AG09319 (cell line): ENCODE data around the gene CCR7.
"Not testable (repeated sequence)": the region's sequence is repeated elsewhere in the genome, so short reads cannot be mapped to it uniquely, and the experiment has no call there.

Experiments
- DNase-seq: peaks from one replicate; pipeline ENCODE4 v3.0.0-alpha.2; 2010; ENCODE audit warnings: low read depth; ENCODE audit errors: extremely low read depth
- TF ChIP-seq, protein P1 (sequence below): IDR thresholded peaks from 2 replicates; pipeline ENCODE4 v1.5.1; 2011; ENCODE audit warnings: low read depth, mild to moderate bottlenecking, inconsistent platforms, low read length, moderate library complexity

Gene CCR7

DNA sequence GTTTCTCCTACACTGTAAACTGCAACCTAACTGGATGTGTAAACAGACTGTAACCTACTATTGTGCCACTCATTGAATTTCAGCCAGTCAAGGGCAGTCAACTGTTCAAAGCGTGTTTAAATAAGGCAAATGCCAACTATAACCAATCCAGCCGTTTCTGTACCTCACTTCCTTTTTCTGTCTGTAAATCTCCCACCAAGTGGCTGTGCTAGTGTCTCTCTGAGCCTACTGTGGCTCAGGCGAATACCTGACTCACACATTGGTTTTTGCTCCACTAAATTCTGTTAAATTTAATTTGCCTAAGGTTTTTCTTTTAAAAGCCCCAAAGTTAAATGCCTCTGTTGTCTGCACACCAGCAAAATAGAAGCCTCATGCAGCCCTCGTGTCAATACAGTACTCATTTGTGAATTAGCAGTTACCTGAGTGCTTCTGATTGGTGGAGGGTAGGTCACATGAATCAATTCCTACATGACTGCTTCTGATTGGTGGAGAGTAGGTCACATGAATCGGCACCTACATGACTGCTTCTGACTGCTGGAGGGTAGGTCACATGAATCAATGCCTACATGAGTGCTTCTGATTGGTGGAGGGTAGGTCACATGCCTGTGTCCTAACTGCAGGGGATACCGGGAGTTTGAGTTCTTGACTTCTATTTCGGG lies 31.1 kb upstream of the CCR7 start:
- no peak for DNase-seq

DNA sequence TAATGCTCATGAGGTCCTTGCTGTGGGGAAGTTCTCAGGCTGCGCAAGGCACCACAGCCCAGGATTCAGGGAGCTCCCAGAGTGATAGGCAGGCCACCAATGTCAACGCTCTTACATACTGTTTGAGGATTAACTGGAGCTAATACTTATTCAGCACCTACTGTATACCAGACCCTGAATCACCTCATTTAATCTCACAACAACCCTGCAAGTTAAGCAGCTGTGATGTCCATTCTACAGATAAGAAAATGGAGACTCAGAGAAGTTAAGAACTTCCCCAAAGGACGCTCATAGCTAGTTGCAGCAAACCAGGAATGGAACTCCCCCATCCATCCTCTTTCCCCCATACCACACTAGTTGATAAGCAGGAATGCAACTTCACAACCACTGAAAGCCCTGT lies 25.5 kb upstream of the CCR7 start:
- TF ChIP-seq, protein P1, sequence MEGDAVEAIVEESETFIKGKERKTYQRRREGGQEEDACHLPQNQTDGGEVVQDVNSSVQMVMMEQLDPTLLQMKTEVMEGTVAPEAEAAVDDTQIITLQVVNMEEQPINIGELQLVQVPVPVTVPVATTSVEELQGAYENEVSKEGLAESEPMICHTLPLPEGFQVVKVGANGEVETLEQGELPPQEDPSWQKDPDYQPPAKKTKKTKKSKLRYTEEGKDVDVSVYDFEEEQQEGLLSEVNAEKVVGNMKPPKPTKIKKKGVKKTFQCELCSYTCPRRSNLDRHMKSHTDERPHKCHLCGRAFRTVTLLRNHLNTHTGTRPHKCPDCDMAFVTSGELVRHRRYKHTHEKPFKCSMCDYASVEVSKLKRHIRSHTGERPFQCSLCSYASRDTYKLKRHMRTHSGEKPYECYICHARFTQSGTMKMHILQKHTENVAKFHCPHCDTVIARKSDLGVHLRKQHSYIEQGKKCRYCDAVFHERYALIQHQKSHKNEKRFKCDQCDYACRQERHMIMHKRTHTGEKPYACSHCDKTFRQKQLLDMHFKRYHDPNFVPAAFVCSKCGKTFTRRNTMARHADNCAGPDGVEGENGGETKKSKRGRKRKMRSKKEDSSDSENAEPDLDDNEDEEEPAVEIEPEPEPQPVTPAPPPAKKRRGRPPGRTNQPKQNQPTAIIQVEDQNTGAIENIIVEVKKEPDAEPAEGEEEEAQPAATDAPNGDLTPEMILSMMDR, result no peak
- DNase-seq, result no peak

More for the DNA sequence above, 31.1 kb upstream of the CCR7 start:
- TF ChIP-seq, protein P1, result no peak

DNA sequence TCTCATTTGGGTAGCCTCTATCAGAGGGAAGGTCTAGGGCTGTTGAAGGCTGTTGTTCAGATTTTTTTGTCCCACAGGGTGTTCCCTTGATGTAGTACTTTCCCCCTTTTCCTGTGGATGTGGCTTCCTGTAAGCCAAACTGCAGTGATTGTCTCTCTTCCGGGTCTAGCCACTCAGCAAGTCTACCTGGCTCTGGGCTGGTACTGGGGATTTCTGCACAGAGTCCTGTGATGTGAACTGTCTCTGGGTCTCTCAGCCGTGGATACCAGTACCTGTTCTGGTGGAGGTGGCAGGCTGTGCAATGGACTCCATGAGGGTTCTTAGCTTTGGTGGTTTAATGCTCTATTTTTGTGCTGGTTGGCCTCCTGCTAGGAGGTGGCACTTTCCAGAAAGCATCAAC lies 23.3 kb upstream of the CCR7 start:
- no peak for DNase-seq
- TF ChIP-seq, protein P1, result no peak

DNA sequence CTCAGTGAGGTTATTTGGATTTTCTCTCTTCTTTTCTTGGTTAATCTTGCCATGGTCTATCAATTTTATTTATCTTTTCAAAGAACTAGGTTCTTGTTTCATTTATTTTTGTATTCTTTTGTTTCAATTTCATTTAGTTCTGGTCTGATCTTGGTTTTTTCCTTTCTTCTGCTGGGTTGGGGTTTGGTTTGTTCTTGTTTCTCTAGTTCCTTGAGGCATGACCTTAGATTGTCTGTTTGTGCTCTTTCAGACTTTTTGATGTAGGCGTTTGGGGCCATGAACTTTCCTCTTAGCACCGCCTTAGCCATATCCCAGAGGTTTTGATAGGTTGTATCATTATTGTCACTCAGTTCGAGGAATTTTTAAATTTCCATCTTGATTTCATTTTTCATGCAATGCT lies 21.0 kb upstream of the CCR7 start:
- DNase-seq, result not testable (repeated sequence)

DNA sequence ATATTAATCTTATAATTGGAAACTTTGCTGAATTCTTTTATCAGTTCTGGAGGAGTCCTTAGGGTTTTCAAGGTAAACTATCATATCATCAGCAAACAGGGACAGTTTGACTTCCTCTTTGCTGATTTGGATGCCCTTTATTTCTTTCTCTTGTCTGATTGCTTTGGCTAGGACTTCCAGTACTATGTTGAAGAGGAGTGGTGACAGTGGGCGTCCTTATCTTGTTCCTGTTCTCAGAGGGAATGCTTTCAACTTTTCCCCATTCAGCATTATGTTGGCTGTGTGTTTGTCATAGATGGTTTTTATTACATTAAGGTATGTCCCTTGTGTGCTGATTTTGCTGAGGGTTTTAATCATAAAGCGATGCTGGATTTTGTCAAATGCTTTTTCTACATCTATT lies 19.7 kb upstream of the CCR7 start:
- not testable (repeated sequence) for DNase-seq

DNA sequence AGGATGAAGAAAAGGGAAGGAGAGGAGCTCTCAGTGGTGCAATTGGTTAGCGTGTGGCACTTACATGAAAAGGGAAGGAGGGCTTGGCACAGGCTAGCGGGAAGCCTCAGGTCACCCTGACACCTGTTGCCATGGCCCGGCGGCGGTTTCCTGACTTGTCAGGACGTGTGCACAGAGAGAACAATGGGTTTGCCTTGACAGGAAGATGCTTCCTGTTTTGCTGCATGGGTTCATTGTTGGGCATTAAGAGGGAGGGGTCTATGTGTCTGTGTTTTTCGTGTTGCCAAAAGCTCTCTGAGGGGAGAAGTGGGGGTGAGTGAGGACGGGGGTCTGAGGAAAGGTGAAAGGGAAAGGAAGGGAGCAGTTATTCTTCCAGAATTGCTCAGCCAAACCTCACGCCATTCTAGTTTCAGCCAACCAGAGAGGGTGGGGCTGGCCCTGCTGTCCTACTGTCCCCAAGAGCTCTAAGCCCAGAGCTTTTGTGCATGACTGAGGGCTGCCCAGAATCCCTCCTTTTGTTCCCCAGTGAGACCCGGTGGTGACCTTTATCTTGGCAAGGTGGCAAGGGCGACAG lies 17.1 kb upstream of the CCR7 start:
- no peak for DNase-seq
- TF ChIP-seq, protein P1, result no peak

DNA sequence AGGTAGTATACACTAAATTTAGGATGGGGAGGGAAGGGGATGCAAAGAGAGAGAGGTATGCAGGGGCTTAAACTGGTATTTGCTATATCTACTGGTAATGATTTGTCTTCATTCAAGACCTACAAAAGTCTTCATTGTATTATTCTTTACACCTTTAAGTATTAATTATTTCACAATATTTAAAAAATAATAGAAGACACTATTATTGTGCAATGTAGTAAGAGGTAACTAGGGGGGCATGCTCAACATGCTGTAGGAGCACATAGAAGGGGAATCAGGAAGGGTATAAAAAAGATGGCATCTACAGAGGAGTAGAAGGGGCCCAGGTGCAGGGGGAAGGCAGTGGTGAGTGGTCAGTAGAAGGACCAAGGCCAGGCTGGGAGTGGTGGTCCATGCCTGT lies 14.9 kb upstream of the CCR7 start:
- DNase-seq, result no peak
- TF ChIP-seq, protein P1, result no peak

DNA sequence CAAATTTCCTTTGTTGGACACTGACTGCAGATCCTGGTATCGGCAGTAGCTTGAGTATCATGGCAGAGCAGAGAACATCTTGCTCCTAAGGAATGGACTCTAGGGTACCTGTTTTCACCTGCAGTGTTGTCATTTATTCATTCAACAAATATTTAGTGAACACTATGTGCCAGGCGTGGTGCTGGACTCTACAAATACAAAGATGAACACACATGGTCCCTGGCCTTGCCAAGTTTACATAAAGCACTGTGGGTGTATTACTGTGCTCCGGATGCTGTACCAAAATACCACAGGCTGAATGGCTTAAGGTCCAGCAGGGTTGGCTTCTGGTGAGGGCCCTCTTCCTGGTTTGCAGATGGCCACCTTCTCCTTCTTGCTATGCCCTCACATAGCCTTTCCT lies 14.2 kb upstream of the CCR7 start:
- TF ChIP-seq, protein P1, result no peak
- no peak for DNase-seq
